ENCODE data around the gene HPDL. TPM values are rescaled to one million over a fixed set of nuclear protein-coding genes. Genes with fewer than 3 reads are reported as not detected.

HPDL gene
- polyA plus RNA-seq, 1 experiment: 0.22 TPM

GRCh38 chr1:45297666-45298356 is 28.9 kb upstream of the HPDL start:
- ChIA-PET CTCF (interaction anchor here (0.9 to 13.9 kb wide), 2 partner anchors 282 to 498 kb away, joined by 3 to 616 read pairs; partner anchors contain the start of genes HECTD3, PLK3 and UROD), POLR2A (interaction anchor here (1.1 kb wide), 1 partner anchor 286 kb away, joined by 3 read pairs; the partner anchor contains the start of gene UROD)
- no peak overlapping the region for H3K27ac ChIP-seq (ENCODE audit: low read depth, low read length)
- H3K27me3 ChIP-seq (ENCODE audit: control insufficient read depth, insufficient read depth, low read length): no peaks in the 10 kb centered on the region
- H3K9me3 ChIP-seq (ENCODE audit: control insufficient read depth, insufficient read depth, low read length): no peaks in the 10 kb centered on the region
- no peak overlapping the region for H3K4me3 ChIP-seq (ENCODE audit: low read depth, low read length)
- TF ChIP-seq CTCF (IDR thresholded peaks at IDR 0.05; ENCODE audit: low read depth, low read length): no peak
- no peak for DNase-seq (ENCODE audit: low read depth, low spot score)

GRCh38 chr1:45299296-45299695 is 27.4 kb upstream of the HPDL start:
- no peak for DNase-seq (ENCODE audit: low read depth, low spot score)
- Histone ChIP-seq H3K27ac (ENCODE audit: low read depth, low read length) (no peak overlapping the region), H3K27me3 (ENCODE audit: control insufficient read depth, insufficient read depth, low read length) (no peaks in the 10 kb centered on the region), H3K9me3 (ENCODE audit: control insufficient read depth, insufficient read depth, low read length) (no peaks in the 10 kb centered on the region; the same call in 1 of the 2 replicates), H3K4me3 (ENCODE audit: low read depth, low read length) (no peak overlapping the region)
- no peak for TF ChIP-seq CTCF (IDR thresholded peaks at IDR 0.05; ENCODE audit: low read depth, low read length)
- ChIA-PET CTCF (interaction anchor here (1.0 to 13.9 kb wide), 6 partner anchors 169 to 463 kb away, joined by 3 to 616 read pairs (median 4); partner anchors contain the start of genes HECTD3 and UROD), POLR2A (no interaction called here)

- Histone ChIP-seq H3K27me3 (ENCODE audit: control insufficient read depth, insufficient read depth, low read length) (no peaks in the 10 kb centered on the region), H3K4me3 (ENCODE audit: low read depth, low read length) (no peak overlapping the region), H3K9me3 (ENCODE audit: control insufficient read depth, insufficient read depth, low read length) (no peaks in the 10 kb centered on the region; the same call in 1 of the 2 replicates), H3K27ac (ENCODE audit: low read depth, low read length) (no peak overlapping the region)
- CTCF ChIA-PET: interaction anchor here (0.6 to 13.9 kb wide), 15 partner anchors 9 to 465 kb away, joined by 3 to 616 read pairs (median 4); partner anchors contain the start of genes HECTD3, MUTYH, TOE1 and UROD
- POLR2A ChIA-PET: interaction anchor here (0.6 to 1.0 kb wide), 2 partner anchors 281 to 287 kb away, joined by 3 to 8 read pairs; no protein-coding TSS in a partner anchor
- DNase-seq (ENCODE audit: low read depth, low spot score): peak; percentile 72
- TF ChIP-seq CTCF (IDR thresholded peaks at IDR 0.05; ENCODE audit: low read depth, low read length): peak; percentile 83
Measured at GRCh38 chr1:45299981-45300668, 26.6 kb upstream of the HPDL start.

GRCh38 chr1:45300669-45300997 is 26.1 kb upstream of the HPDL start:
- H3K4me3 ChIP-seq (ENCODE audit: low read depth, low read length): no peak overlapping the region
- no peak for DNase-seq (ENCODE audit: low read depth, low spot score)
- ChIA-PET CTCF (interaction anchor here (0.5 to 13.9 kb wide), 12 partner anchors 9 to 514 kb away, joined by 3 to 616 read pairs (median 5); partner anchors contain the start of genes HECTD3 and UROD), POLR2A (interaction anchor here (0.7 to 1.0 kb wide), 2 partner anchors 276 to 282 kb away, joined by 3 to 6 read pairs; no protein-coding TSS in a partner anchor)
- no peaks in the 10 kb centered on the region for H3K27me3 ChIP-seq (ENCODE audit: control insufficient read depth, insufficient read depth, low read length)
- H3K9me3 ChIP-seq (ENCODE audit: control insufficient read depth, insufficient read depth, low read length): no peaks in the 10 kb centered on the region; the same call in 1 of the 2 replicates
- no peak overlapping the region for H3K27ac ChIP-seq (ENCODE audit: low read depth, low read length)
- TF ChIP-seq CTCF (IDR thresholded peaks at IDR 0.05; ENCODE audit: low read depth, low read length): no peak

Data from AG04450 (cell line).